HL-60 (cell line): ENCODE measurements around the gene TBC1D3B.

Experiments
- GABPA ChIP-seq: IDR thresholded peaks from 2 replicates; pipeline ENCODE4 v1.6.1; 2012; ENCODE audit warnings: low read depth
- POLR2AphosphoS5 ChIP-seq: IDR thresholded peaks from 2 replicates; pipeline ENCODE4 v1.6.1; 2012; ENCODE audit warnings: low read depth
- SPI1 ChIP-seq: IDR thresholded peaks from 2 replicates; pipeline ENCODE4 v1.6.1; 2012; ENCODE audit warnings: low read depth, mild to moderate bottlenecking, borderline replicate concordance
- TF ChIP-seq, protein P1 (sequence below): IDR thresholded peaks from one replicate; pipeline ENCODE4 v1.5.1; 2011; ENCODE audit warnings: low read length, control low read depth, inconsistent platforms; ENCODE audit not compliant: insufficient read depth
- TF ChIP-seq, protein P2 (sequence below): IDR thresholded peaks from 2 replicates; pipeline ENCODE4 v1.6.1; 2012; ENCODE audit warnings: low read depth; ENCODE audit not compliant: insufficient replicate concordance

DNA sequence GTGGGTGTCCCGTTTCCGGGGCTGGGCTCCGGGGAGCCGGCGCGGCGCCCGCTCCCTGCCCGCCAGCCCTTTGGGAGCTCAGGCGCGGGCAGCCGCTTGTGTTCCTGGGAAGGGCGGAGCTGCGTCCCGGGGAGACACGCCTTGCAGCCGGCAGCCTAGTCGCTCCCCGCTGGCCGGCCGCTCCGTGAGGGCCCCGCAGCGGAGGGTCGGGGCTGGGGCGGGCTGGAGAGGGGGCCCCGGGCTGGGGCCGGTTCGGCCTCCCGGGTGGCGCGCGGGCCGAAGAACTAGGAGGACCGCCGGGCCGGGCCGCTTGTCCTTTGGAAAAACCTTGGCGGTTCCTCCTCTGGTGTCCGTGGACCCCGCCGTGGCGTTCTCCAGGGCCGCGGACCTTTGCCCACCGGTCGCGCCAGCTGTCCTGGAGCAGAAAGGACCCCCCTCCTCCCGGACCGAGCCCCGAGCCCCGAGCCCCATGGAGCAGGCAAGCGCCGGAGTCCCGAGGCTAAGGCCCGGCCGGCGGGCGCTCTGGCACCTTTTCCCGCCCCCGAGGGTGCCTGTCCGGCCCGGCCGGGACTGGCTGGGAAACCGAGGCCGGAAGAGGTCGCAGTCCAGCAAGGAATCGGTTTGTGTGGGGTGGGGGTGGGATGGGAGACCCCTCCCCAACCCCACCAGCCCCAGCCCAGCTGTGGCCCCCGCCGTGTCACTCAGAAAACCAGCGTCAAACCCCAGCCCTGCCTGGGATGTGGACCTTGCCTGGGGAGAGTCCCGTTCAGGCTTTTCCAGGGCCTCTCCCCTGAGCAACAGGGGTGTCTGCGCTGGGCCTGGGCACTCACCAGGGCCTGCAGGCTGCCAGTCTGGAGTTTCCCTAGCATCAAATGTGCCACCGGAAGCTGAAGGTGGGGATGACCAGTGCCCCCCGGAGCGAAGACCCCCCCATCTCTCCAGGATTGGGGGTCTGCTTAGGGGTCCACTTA is 6.8 kb upstream of the TBC1D3B start:
- TF ChIP-seq, protein P1, sequence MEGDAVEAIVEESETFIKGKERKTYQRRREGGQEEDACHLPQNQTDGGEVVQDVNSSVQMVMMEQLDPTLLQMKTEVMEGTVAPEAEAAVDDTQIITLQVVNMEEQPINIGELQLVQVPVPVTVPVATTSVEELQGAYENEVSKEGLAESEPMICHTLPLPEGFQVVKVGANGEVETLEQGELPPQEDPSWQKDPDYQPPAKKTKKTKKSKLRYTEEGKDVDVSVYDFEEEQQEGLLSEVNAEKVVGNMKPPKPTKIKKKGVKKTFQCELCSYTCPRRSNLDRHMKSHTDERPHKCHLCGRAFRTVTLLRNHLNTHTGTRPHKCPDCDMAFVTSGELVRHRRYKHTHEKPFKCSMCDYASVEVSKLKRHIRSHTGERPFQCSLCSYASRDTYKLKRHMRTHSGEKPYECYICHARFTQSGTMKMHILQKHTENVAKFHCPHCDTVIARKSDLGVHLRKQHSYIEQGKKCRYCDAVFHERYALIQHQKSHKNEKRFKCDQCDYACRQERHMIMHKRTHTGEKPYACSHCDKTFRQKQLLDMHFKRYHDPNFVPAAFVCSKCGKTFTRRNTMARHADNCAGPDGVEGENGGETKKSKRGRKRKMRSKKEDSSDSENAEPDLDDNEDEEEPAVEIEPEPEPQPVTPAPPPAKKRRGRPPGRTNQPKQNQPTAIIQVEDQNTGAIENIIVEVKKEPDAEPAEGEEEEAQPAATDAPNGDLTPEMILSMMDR, result no peak
- TF ChIP-seq GABPA (no peak), POLR2AphosphoS5 (no peak), SPI1 (no peak)
- TF ChIP-seq, protein P2, sequence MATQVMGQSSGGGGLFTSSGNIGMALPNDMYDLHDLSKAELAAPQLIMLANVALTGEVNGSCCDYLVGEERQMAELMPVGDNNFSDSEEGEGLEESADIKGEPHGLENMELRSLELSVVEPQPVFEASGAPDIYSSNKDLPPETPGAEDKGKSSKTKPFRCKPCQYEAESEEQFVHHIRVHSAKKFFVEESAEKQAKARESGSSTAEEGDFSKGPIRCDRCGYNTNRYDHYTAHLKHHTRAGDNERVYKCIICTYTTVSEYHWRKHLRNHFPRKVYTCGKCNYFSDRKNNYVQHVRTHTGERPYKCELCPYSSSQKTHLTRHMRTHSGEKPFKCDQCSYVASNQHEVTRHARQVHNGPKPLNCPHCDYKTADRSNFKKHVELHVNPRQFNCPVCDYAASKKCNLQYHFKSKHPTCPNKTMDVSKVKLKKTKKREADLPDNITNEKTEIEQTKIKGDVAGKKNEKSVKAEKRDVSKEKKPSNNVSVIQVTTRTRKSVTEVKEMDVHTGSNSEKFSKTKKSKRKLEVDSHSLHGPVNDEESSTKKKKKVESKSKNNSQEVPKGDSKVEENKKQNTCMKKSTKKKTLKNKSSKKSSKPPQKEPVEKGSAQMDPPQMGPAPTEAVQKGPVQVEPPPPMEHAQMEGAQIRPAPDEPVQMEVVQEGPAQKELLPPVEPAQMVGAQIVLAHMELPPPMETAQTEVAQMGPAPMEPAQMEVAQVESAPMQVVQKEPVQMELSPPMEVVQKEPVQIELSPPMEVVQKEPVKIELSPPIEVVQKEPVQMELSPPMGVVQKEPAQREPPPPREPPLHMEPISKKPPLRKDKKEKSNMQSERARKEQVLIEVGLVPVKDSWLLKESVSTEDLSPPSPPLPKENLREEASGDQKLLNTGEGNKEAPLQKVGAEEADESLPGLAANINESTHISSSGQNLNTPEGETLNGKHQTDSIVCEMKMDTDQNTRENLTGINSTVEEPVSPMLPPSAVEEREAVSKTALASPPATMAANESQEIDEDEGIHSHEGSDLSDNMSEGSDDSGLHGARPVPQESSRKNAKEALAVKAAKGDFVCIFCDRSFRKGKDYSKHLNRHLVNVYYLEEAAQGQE, result no peak
